Activated CD4-positive, alpha-beta T cell treated with anti-CD3 and anti-CD28 coated beads for 24 hours (primary cell): ENCODE data around the gene BCR.

Experiments
- DNase-seq, 2 donors: peaks; one replicate each; pipeline ENCODE4 v3.0.0-alpha.2; 2020; ENCODE audit warnings: low read depth in 2 of 2

BCR gene

GRCh38 chr22:23216461-23217170 lies 36.3 kb downstream of the BCR start:
- DNase-seq, result peak; percentile 24 to 29

GRCh38 chr22:23217171-23218052 lies 37.1 kb downstream of the BCR start:
- DNase-seq, result no peak

DNA sequence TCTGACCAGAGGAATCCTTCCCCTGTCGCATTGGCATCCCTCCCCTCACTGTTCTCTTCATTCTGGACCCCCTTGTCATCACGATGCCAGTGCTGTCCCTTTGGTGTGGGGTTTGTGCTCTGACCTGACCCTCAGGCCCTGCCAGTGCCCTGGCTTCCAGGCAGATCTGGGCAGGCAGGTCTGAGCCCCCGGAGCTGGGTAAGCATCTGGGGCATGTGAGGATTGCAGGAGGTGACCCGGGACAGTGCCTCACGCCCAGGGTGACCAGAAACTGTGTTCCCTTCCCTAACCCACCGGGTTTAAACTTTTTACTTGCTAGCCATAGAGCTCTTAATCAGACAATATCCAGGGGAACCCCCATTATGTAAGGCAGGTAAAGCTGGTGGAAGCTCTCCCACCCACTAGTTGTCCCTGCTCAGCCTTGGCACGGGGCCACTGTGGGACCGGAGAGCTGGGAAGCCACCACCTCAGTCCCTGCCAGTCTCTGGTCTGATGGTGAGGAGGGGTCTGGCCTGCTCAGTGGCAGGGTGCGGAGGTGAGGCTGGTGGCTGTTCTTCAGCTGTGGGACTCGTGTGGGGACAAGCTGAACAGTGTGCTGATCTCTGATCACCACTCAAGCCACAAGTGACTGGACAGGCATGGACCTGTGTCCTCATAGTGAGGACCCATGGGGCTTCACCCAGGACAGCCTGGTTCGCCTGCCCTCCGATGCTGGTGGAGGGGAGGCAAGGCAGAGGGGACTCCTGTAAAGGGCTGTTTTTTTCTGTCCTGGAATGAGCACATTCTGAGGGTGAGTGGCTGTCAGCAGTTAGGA lies 38.0 kb downstream of the BCR start:
- no peak for DNase-seq

DNA sequence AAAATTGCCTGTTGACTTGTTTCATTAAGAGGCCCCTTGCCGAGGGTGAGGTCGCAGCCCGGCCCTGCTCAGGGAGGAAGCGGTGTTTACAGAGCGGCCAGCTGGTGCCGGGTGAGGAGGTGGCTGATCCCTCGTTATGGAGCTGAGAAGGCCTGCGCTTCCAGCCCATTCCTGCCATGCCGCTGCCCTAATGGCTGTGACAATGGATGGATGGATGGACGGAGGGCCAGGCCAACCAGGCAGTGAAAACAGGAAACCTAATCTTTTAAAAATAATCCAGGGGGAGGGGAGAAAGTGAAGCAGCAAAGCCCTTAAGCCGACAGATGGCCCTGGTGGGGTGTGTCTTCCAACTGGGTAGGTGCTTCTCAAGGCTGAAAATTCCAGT lies 38.5 kb downstream of the BCR start:
- DNase-seq, result no peak

GRCh38 chr22:23219317-23219716 lies 39.0 kb downstream of the BCR start:
- no peak for DNase-seq

GRCh38 chr22:23219822-23220484 lies 39.6 kb downstream of the BCR start:
- peak; percentile 30 to 57 for DNase-seq

DNA sequence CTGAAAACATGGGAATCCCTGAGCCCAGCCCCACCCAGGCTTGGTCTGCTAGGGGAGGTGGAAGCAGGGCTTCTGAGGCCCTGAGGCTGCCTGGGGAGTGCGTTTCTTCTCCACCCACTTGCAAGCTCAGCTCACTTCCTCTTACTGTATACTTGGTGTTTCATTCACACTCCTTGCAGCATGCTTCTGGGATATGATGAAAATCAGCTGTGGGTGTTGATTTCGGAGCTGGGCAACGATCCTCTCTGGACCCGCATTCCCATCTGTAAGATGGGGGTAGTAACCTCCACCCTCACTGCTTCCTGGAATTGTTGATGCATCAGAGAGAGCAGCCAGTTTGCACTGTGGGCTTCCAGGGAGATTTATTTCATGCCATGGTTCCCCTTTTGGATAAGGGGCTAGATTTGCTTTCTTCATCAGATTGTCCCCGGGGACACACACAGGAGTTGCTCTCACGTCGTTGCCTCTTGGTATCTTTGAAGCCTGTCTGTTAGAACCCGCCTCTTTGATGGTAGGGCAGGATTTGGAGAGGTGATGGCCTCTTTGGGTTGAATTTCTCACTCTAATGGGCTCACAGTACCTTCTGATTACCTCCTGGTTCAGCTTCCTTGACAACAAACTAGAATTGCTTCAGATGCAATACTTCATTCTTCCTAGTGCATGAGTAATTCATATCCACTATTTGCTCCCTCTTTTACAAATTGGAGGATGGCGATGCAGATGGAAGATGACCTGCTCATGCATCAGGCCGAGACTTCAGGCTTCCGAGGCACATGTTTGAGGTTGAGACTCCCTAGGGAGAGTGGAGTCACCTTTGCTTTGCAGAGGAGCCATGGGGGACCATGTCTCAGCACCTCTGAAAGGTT lies 40.4 kb downstream of the BCR start:
- DNase-seq, result no peak

DNA sequence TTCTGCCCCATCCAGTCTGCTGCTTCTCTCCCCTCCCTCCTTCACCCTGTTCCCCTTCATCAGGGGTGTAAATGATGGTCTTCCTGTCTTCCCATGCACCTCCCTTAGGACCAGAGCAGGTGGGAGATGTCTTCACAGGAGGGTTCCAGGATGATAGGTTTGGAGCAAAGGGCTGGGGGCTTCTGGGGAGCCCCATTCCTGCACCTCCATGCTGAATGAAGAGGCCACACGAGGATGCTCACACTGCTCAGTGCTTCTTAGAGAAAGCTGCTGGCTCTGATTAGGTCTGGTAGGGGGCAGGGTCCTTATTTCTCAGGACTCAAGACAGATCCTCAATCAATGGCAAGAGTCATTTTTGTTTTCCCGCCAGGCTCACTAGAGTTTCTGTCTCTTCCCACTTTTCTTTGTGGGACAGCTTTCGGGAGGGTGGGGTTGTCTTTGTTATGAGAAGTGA lies 41.1 kb downstream of the BCR start:
- DNase-seq, result no peak

DNA sequence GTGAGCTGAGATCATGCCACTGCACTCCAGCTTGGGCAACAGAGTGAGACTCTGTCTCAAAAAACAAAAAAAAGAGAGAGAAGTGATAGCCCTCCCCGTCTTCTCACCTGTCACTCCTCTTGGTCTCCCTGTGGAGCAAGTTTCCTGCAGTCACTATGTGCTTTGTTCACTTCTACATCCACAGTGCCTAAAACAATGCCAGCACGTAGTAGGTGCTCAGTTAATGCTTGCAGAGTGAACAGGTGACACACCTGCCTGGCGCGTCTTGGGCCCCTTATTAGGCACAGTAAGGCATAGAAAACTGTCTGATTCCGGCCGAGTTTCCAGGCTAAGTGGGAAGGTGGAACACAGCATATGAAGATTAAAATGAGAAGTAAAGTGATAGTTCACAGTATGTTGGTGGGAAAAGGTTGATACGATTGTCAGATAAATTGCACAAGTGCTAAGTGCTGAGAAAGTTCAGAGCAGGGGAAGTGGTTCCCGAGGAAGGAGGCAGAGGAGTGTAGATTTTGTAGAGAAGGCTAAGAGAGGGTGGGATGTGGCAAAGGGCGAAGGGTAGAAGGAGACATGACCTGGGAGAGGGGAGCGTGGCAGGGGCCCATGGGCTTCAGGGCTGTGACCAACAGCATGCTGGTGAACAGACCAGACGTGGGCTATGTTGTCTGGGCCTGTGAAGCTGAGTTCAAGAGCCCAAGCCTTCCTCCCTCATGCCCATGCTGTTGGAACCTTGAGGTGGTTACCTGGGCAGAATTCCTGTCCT lies 41.9 kb downstream of the BCR start:
- no peak for DNase-seq

GRCh38 chr22:23222793-23223568 lies 42.7 kb downstream of the BCR start:
- DNase-seq, result no peak

DNA sequence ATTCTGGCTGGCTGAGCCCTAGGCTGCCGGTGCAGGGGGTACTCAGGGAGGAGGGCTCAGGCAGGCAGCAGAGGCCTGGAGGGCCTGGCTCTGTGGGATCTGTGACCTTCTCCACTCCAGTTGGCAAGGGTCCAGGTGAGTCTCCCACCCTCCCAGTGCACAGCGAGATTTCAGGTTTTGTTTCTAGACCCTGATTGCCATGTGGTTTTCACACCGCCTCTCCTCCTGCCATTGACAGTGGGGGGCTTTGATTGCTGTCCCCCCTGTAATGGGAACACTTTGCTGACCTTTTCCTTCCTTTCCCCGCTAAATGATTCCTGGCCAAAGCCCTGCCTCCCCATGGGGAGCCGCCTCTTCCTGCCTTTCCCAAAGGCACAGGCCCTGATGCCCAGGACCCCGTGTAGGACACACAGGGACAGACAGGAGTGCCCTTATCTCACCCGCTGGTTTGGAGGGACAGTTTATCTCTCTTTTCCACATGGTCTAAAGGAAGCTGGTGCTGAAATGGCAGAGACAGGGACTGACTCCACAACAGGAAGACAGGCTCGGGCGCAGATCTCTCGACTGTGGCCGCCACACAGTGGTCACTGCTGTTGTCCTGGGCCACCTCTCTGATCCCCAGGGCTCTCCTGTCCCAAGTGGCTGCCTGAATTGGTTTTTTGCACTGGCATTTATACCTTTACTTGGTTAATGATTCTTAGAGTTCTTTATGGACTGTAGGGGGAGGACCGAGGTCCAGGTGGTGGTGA lies 43.4 kb downstream of the BCR start:
- DNase-seq, result no peak

GRCh38 chr22:23224846-23225245 lies 44.5 kb downstream of the BCR start:
- no peak for DNase-seq

GRCh38 chr22:23225337-23225723 lies 45.0 kb downstream of the BCR start:
- no peak for DNase-seq

DNA sequence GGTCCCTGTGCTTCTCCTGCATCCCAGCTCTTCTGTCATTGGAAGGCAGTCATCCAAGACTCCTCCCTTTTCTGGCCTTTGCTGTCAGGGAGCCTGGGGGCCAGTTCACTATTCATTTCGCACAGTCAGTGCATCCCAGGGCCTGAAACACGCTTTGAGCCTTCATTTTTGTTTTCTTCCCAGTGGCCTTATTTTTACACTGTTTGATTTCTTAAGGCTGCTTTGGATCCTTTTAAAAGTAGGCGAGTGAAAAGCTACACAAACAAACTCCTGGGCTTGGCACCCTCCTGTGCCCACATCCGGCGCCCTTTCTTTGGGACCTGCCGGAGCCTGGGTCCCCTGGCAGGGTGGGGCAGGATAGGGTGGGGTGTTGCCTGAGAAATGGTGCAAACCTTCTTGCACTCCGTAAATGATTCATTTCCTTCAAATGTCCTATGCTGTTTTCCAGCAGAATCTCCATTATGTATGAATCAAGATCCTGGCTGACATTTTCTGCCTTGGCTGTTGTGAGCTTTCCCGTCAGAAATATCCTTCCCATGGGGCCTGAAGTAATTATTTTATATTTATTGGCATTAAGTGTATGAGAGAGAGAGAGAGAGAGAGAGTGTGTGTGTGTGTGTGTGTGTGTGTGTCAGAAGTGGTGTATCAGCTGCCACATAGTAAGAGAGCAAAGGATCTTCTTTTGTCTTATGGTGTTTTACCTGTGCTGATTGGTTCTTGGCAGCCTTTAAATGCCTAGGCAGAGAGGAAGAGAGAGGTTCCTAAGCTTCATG lies 45.6 kb downstream of the BCR start:
- DNase-seq, result no peak

DNA sequence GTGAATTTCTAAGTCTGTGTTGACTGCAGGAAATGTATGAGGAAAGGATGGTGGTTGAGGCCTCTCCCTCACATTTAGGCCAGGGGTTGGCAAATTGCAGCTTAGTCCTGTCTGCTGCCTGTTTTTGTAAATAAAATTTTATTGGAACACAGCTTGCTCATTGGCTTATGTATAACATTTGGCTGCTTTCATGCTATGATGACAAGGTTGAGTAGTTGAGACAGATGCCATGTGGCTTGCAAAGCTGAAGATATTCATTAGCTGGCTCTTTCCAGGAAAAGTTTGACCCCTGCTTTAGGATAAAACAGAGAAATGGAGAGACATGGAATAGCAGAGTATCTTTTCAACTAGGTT lies 46.2 kb downstream of the BCR start:
- DNase-seq, result no peak

DNA sequence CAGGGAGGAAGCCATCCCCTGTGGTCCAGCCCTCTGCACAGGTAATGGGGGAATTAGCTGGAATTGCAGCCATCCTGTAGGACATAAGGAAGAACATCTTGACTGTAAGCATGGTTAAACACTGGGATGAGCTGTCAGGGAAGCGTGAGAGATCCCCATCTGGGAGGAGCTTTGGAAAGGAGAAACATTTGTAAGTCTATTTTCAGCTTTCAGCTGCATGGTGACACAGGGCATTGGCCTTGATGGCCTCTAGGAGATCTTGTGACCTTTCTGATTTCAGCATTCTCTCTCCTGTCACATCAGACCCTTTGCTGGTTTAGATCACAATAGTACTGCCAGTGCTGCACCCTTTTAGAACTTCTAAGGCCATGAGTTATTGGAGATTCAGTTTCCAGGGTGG lies 47.1 kb downstream of the BCR start:
- no peak for DNase-seq

DNA sequence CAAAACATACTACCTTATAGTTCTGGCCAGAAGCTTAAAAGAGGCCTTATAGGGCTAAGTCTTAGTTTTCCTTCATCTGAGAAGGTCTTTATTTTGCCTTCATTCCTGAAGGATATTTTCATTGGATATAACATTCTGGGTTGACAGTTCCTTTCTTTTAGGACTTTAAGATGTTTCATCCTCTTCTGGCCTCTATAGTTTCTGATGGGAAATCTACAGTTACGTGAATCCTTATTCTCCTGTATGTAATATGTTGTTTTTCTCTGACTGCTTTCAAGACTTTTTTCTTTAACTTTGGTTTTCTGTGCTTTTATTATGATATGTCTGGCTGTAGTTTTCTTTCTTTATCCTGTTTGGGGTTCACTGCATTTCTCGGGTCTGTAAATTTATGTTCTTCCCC lies 48.2 kb downstream of the BCR start:
- DNase-seq, result no peak

DNA sequence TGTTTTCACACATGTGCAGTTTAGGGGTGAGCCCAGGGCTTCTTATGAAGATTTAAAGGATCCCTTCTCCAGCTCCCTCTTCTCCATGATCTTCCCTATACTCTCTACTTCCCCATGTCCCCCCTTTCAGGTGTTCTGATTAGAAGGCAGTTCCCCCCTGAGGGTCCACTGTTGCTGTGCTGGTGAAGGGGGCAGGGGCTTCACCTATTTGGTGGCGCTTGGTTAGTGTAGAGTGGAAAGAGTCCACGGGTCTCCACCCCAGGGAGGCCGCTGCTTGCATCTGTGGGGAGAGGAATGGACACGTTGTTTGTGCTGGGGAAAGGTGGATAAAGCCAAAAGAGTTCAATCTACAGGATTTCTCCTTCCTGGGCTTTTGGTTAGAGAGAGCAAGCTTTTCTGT lies 49.3 kb downstream of the BCR start:
- no peak for DNase-seq
